Measurements from ENCODE around the gene ANKRD65.
A peak's percentile ranks its signal among the peaks of the same experiment; 100 is the strongest.

Gene ANKRD65

GRCh38 chr1:1434131-1434823 lies 13.2 kb upstream of the ANKRD65 start:
- 0% methylated on average over 23 of the region's 32 CpGs for WGBS (ENCODE audit: insufficient coverage)
- CTCF ChIA-PET = interaction anchor here (0.8 to 2.7 kb wide), 10 partner anchors 8 to 68 kb away, joined by 3 to 11 read pairs (median 3); partner anchors contain the start of genes ANKRD65 and CCNL2
- DNase-seq = peak; percentile 73 to 89 (median 89)
- Histone ChIP-seq H3K9me3 (ENCODE audit: control extremely low read depth in 1 of 5, control insufficient read depth in 4 of 5, insufficient read depth in 2 of 5, low read depth in 1 of 5, low read length in 4 of 5) (no peaks in the 10 kb centered on the region), H3K4me3 (ENCODE audit: control insufficient read depth in 1 of 7, extremely low read depth in 1 of 7, insufficient read depth in 4 of 7, low read depth in 2 of 7, low read length in 6 of 7) (peak overlapping the region in 5 of 7 experiments; percentile 38 to 78 (median 62)), H3K36me3 (ENCODE audit: control insufficient read depth in 4 of 4, insufficient read depth in 4 of 4, low read length in 3 of 4) (no peaks in the 10 kb centered on the region), H3K27me3 (replicated peaks in 2 of 5; ENCODE audit: control insufficient read depth in 4 of 5, insufficient read depth in 5 of 5, low read length in 4 of 5) (peaks cover 0 to 3% (median 0%) of the 10 kb centered on the region in 5 experiments), H3K27ac (ENCODE audit: insufficient read depth in 1 of 2, low read depth in 1 of 2, low read length in 2 of 2, poor library complexity in 1 of 2, severe bottlenecking in 2 of 2) (peak overlapping the region in 1 of 2 experiments; percentile 61), H3K4me1 (ENCODE audit: control extremely low read depth in 1 of 4, control insufficient read depth in 4 of 4, insufficient read depth in 4 of 4, low read length in 3 of 4) (peaks cover 0 to 82% (median 57%) of the 10 kb centered on the region in 4 experiments)
- POLR2A ChIA-PET = interaction anchor here (1.0 kb wide), 1 partner anchor 35 kb away, joined by 3 read pairs; the partner anchor contains the start of gene CCNL2

GRCh38 chr1:1433804-1434130 lies 12.7 kb upstream of the ANKRD65 start:
- Histone ChIP-seq H3K4me3 (ENCODE audit: control insufficient read depth in 1 of 7, extremely low read depth in 1 of 7, insufficient read depth in 4 of 7, low read depth in 2 of 7, low read length in 6 of 7) (peak overlapping the region in 4 of 7 experiments; percentile 38 to 78 (median 49)), H3K36me3 (ENCODE audit: control insufficient read depth in 4 of 4, insufficient read depth in 4 of 4, low read length in 3 of 4) (no peaks in the 10 kb centered on the region), H3K27ac (ENCODE audit: insufficient read depth in 1 of 2, low read depth in 1 of 2, low read length in 2 of 2, poor library complexity in 1 of 2, severe bottlenecking in 2 of 2) (peak overlapping the region in 1 of 2 experiments; percentile 61), H3K4me1 (ENCODE audit: control extremely low read depth in 1 of 4, control insufficient read depth in 4 of 4, insufficient read depth in 4 of 4, low read length in 3 of 4) (peaks cover 0 to 82% (median 57%) of the 10 kb centered on the region in 4 experiments), H3K9me3 (ENCODE audit: control extremely low read depth in 1 of 5, control insufficient read depth in 4 of 5, insufficient read depth in 2 of 5, low read depth in 1 of 5, low read length in 4 of 5) (no peaks in the 10 kb centered on the region), H3K27me3 (replicated peaks in 2 of 5; ENCODE audit: control insufficient read depth in 4 of 5, insufficient read depth in 5 of 5, low read length in 4 of 5) (peaks cover 0 to 3% (median 0%) of the 10 kb centered on the region in 5 experiments)
- WGBS (ENCODE audit: insufficient coverage) = 4% methylated on average over 11 of the region's 12 CpGs
- ChIA-PET CTCF (interaction anchor here (1.0 to 2.7 kb wide), 8 partner anchors 8 to 69 kb away, joined by 3 to 11 read pairs (median 3); partner anchors contain the start of genes ANKRD65 and CCNL2), POLR2A (interaction anchor here (1.0 kb wide), 1 partner anchor 35 kb away, joined by 3 read pairs; the partner anchor contains the start of gene CCNL2)
- peak; percentile 64 to 79 (median 70) for DNase-seq

- no peaks in the 10 kb centered on the region for H3K9me3 ChIP-seq (ENCODE audit: control extremely low read depth in 1 of 5, control insufficient read depth in 4 of 5, insufficient read depth in 2 of 5, low read depth in 1 of 5, low read length in 4 of 5)
- DNase-seq = peak in 1 of 3 donors; percentile 32
- H3K27me3 ChIP-seq (replicated peaks in 2 of 5; ENCODE audit: control insufficient read depth in 4 of 5, insufficient read depth in 5 of 5, low read length in 4 of 5) = peaks cover 0 to 3% (median 0%) of the 10 kb centered on the region in 5 experiments
- H3K27ac ChIP-seq (ENCODE audit: insufficient read depth in 1 of 2, low read depth in 1 of 2, low read length in 2 of 2, poor library complexity in 1 of 2, severe bottlenecking in 2 of 2) = peak overlapping the region in 1 of 2 experiments; percentile 61
- ChIA-PET CTCF (interaction anchor here (1.0 to 2.7 kb wide), 7 partner anchors 7 to 60 kb away, joined by 3 to 11 read pairs (median 3); partner anchors contain the start of genes ANKRD65 and CCNL2), POLR2A (interaction anchor here (0.7 kb wide), 1 partner anchor 17 kb away, joined by 3 read pairs; no protein-coding TSS in a partner anchor)
- no peaks in the 10 kb centered on the region for H3K36me3 ChIP-seq (ENCODE audit: control insufficient read depth in 4 of 4, insufficient read depth in 4 of 4, low read length in 3 of 4)
- WGBS (ENCODE audit: insufficient coverage) = 41% methylated on average over 32 of the region's 34 CpGs
- H3K4me1 ChIP-seq (ENCODE audit: control extremely low read depth in 1 of 4, control insufficient read depth in 4 of 4, insufficient read depth in 4 of 4, low read length in 3 of 4) = peaks cover 0 to 78% (median 53%) of the 10 kb centered on the region in 4 experiments
- peak overlapping the region in 3 of 7 experiments; percentile 45 to 78 (median 53) for H3K4me3 ChIP-seq (ENCODE audit: control insufficient read depth in 1 of 7, extremely low read depth in 1 of 7, insufficient read depth in 4 of 7, low read depth in 2 of 7, low read length in 6 of 7)
Observed at GRCh38 chr1:1432951-1433803, 12.1 kb upstream of the ANKRD65 start.

GRCh38 chr1:1432274-1432950 lies 11.3 kb upstream of the ANKRD65 start:
- CTCF ChIA-PET = interaction anchor here (0.9 to 2.7 kb wide), 4 partner anchors 8 to 34 kb away, joined by 3 to 11 read pairs (median 8); partner anchors contain the start of gene CCNL2
- peak overlapping the region in 1 of 7 experiments; percentile 19 for H3K4me3 ChIP-seq (ENCODE audit: control insufficient read depth in 1 of 7, extremely low read depth in 1 of 7, insufficient read depth in 4 of 7, low read depth in 2 of 7, low read length in 6 of 7)
- WGBS (ENCODE audit: insufficient coverage) = 76% methylated on average over 21 of the region's 28 CpGs

GRCh38 chr1:1431845-1432273 lies 10.8 kb upstream of the ANKRD65 start:
- WGBS (ENCODE audit: insufficient coverage) = 73% methylated on average over 3 of the region's 5 CpGs
- ChIA-PET CTCF (interaction anchor here (0.9 to 2.0 kb wide), 2 partner anchors 9 to 32 kb away, joined by 3 to 9 read pairs; no protein-coding TSS in a partner anchor), POLR2A (no interaction called here)
- H3K4me1 ChIP-seq (ENCODE audit: control extremely low read depth in 1 of 4, control insufficient read depth in 4 of 4, insufficient read depth in 4 of 4, low read length in 3 of 4) = peaks cover 0 to 72% (median 50%) of the 10 kb centered on the region in 4 experiments
- peaks cover 0 to 2% (median 0%) of the 10 kb centered on the region in 5 experiments for H3K27me3 ChIP-seq (replicated peaks in 2 of 5; ENCODE audit: control insufficient read depth in 4 of 5, insufficient read depth in 5 of 5, low read length in 4 of 5)
- no peaks in the 10 kb centered on the region for H3K9me3 ChIP-seq (ENCODE audit: control extremely low read depth in 1 of 5, control insufficient read depth in 4 of 5, insufficient read depth in 2 of 5, low read depth in 1 of 5, low read length in 4 of 5)
- no peak overlapping the region for H3K27ac ChIP-seq (ENCODE audit: insufficient read depth in 1 of 2, low read depth in 1 of 2, low read length in 2 of 2, poor library complexity in 1 of 2, severe bottlenecking in 2 of 2)
- no peak for DNase-seq
- H3K36me3 ChIP-seq (ENCODE audit: control insufficient read depth in 4 of 4, insufficient read depth in 4 of 4, low read length in 3 of 4) = no peaks in the 10 kb centered on the region
- H3K4me3 ChIP-seq (ENCODE audit: control insufficient read depth in 1 of 7, extremely low read depth in 1 of 7, insufficient read depth in 4 of 7, low read depth in 2 of 7, low read length in 6 of 7) = peak overlapping the region in 1 of 7 experiments; percentile 19

More at GRCh38 chr1:1432274-1432950, 11.3 kb upstream of the ANKRD65 start:
- H3K4me1 ChIP-seq (ENCODE audit: control extremely low read depth in 1 of 4, control insufficient read depth in 4 of 4, insufficient read depth in 4 of 4, low read length in 3 of 4) = peaks cover 0 to 74% (median 50%) of the 10 kb centered on the region in 4 experiments
- no peak for DNase-seq
- H3K36me3 ChIP-seq (ENCODE audit: control insufficient read depth in 4 of 4, insufficient read depth in 4 of 4, low read length in 3 of 4) = no peaks in the 10 kb centered on the region
- peaks cover 0 to 3% (median 0%) of the 10 kb centered on the region in 5 experiments for H3K27me3 ChIP-seq (replicated peaks in 2 of 5; ENCODE audit: control insufficient read depth in 4 of 5, insufficient read depth in 5 of 5, low read length in 4 of 5)
- POLR2A ChIA-PET = interaction anchor here (0.6 to 0.7 kb wide), 2 partner anchors 11 to 17 kb away, joined by 3 to 4 read pairs; no protein-coding TSS in a partner anchor
- no peak overlapping the region for H3K27ac ChIP-seq (ENCODE audit: insufficient read depth in 1 of 2, low read depth in 1 of 2, low read length in 2 of 2, poor library complexity in 1 of 2, severe bottlenecking in 2 of 2)
- no peaks in the 10 kb centered on the region for H3K9me3 ChIP-seq (ENCODE audit: control extremely low read depth in 1 of 5, control insufficient read depth in 4 of 5, insufficient read depth in 2 of 5, low read depth in 1 of 5, low read length in 4 of 5)
